CD4-positive, alpha-beta memory T cell (primary cell): ENCODE measurements around the gene DDAH2. TPM values are rescaled to one million over a fixed set of nuclear protein-coding genes. Genes with fewer than 3 reads are reported as not detected.

Experiments
- microRNA-seq: library from miRNA; unstranded; fragments of <30 nt; microRNA quantifications from one replicate; pipeline ENCODE4 v1.2.0, GENCODE V29; 2021; ENCODE audit warnings: borderline replicate concordance, borderline number of aligned reads, borderline microRNAs expressed, mixed read lengths
- polyA plus RNA-seq, 2 donors: library from polyadenylated mRNA; unstranded; fragments of 300-500 nt; fragmentation: Illumina TruSeq; gene quantifications; one replicate each; pipeline ENCODE4 v1.2.3, GENCODE V29; 2021
- total RNA-seq, 2 experiments: library from RNA; stranded (reverse); gene quantifications; one replicate each; pipeline ENCODE4 v1.2.3, GENCODE V29; 2021

Gene DDAH2
- total and polyA plus RNA-seq, 4 experiments from 2014 or later = 5.4 to 19.8 (median 11.9) TPM

Small RNAs within 50 kb of the gene (microRNA-seq; reads per million reads assigned to microRNA genes)
- gene MIR4646 = not detected

Other genes starting within 250 kb of the DDAH2 start
Only the 30 nearest of the 42 such genes appear.
- gene LTA, start 157.0 kb downstream of the DDAH2 start, total RNA-seq = 10 to 100 TPM; 17.3 to 17.5 TPM
- gene LTA, start 157.0 kb downstream of the DDAH2 start, polyA plus RNA-seq = 10 to 100 TPM; 27.7 to 31.1 TPM
- gene TNF, start 153.7 kb downstream of the DDAH2 start, total RNA-seq = 10 to 100 TPM; 25.0 to 28.2 TPM
- 10 to 100 TPM in 1 of 2 donors, 1 to 10 TPM in 1; 3.9 to 10.1 TPM for gene TNF, start 153.7 kb downstream of the DDAH2 start, polyA plus RNA-seq
- gene LTB, start 146.9 kb downstream of the DDAH2 start, total RNA-seq = 100 to 1,000 TPM; 802 to 835 TPM
- gene LTB, start 146.9 kb downstream of the DDAH2 start, polyA plus RNA-seq = 1,000 to 10,000 TPM; 2,431 to 3,276 TPM
- 10 to 100 TPM; 13.6 to 20.3 TPM for gene LST1, start 143.0 kb downstream of the DDAH2 start, total RNA-seq
- 10 to 100 TPM; 30.4 to 34.8 TPM for gene LST1, start 143.0 kb downstream of the DDAH2 start, polyA plus RNA-seq
- 1 to 10 TPM; 3.0 to 4.6 TPM for gene NCR3, start 136.3 kb downstream of the DDAH2 start, total RNA-seq
- 10 to 100 TPM; 28.4 to 28.7 TPM for gene NCR3, start 136.3 kb downstream of the DDAH2 start, polyA plus RNA-seq
- gene AIF1, start 114.1 kb downstream of the DDAH2 start, total RNA-seq = 1 to 10 TPM; 5.2 to 7.4 TPM
- 10 to 100 TPM; 10.8 to 11.0 TPM for gene AIF1, start 114.1 kb downstream of the DDAH2 start, polyA plus RNA-seq
- 100 to 1,000 TPM; 214 to 218 TPM for gene PRRC2A, start 108.6 kb downstream of the DDAH2 start, total RNA-seq
- gene PRRC2A, start 108.6 kb downstream of the DDAH2 start, polyA plus RNA-seq = 10 to 100 TPM in 1 of 2 donors, under 1 TPM in 1; 0.09 to 12.1 TPM
- 100 to 1,000 TPM; 296 to 325 TPM for gene BAG6, start 76.6 kb downstream of the DDAH2 start, total RNA-seq
- gene BAG6, start 76.6 kb downstream of the DDAH2 start, polyA plus RNA-seq = 10 to 100 TPM; 12.0 to 23.1 TPM
- 1 to 10 TPM; 1.3 to 1.5 TPM for gene APOM, start 73.4 kb downstream of the DDAH2 start, total RNA-seq
- gene APOM, start 73.4 kb downstream of the DDAH2 start, polyA plus RNA-seq = 1 to 10 TPM; 4.9 to 5.2 TPM
- 10 to 100 TPM; 37.5 to 39.9 TPM for gene C6orf47, start 68.5 kb downstream of the DDAH2 start, total RNA-seq
- gene C6orf47, start 68.5 kb downstream of the DDAH2 start, polyA plus RNA-seq = 10 to 100 TPM; 15.8 to 29.7 TPM
- 10 to 100 TPM; 25.1 to 25.5 TPM for gene GPANK1, start 64.3 kb downstream of the DDAH2 start, total RNA-seq
- gene GPANK1, start 64.3 kb downstream of the DDAH2 start, polyA plus RNA-seq = 10 to 100 TPM; 16.7 to 19.5 TPM
- gene CSNK2B, start 63.2 kb downstream of the DDAH2 start, total RNA-seq = 100 to 1,000 TPM; 141 to 148 TPM
- 100 to 1,000 TPM; 183 to 232 TPM for gene CSNK2B, start 63.2 kb downstream of the DDAH2 start, polyA plus RNA-seq
- gene LY6G5B, start 59.3 kb downstream of the DDAH2 start, total RNA-seq = 10 to 100 TPM; 39.3 to 39.8 TPM
- gene LY6G5B, start 59.3 kb downstream of the DDAH2 start, polyA plus RNA-seq = under 1 TPM in 1 of 2 donors, not detected in 1; 0.98 TPM
- 1 to 10 TPM; 4.4 to 4.5 TPM for gene LY6G5C, start 48.2 kb downstream of the DDAH2 start, total RNA-seq
- 10 to 100 TPM in 1 of 2 donors, 1 to 10 TPM in 1; 8.9 to 11.8 TPM for gene LY6G5C, start 48.2 kb downstream of the DDAH2 start, polyA plus RNA-seq
- 10 to 100 TPM; 66.0 to 69.2 TPM for gene ABHD16A, start 26.0 kb downstream of the DDAH2 start, total RNA-seq
- 10 to 100 TPM; 35.9 to 46.8 TPM for gene ABHD16A, start 26.0 kb downstream of the DDAH2 start, polyA plus RNA-seq
- gene LY6G6F, start 22.4 kb downstream of the DDAH2 start, total RNA-seq = not detected
- gene LY6G6F, start 22.4 kb downstream of the DDAH2 start, polyA plus RNA-seq = not detected
- gene LY6G6D, start 14.0 kb downstream of the DDAH2 start, total RNA-seq = not detected
- gene LY6G6D, start 14.0 kb downstream of the DDAH2 start, polyA plus RNA-seq = not detected
- not detected for gene LY6G6C, start 7.6 kb downstream of the DDAH2 start, total RNA-seq
- not detected for gene LY6G6C, start 7.6 kb downstream of the DDAH2 start, polyA plus RNA-seq
- not detected for gene MPIG6B, start 5.9 kb downstream of the DDAH2 start, total RNA-seq
- gene MPIG6B, start 5.9 kb downstream of the DDAH2 start, polyA plus RNA-seq = not detected
- 10 to 100 TPM; 91.0 to 98.3 TPM for gene CLIC1, start 7.2 kb upstream of the DDAH2 start, total RNA-seq
- 100 to 1,000 TPM; 462 to 601 TPM for gene CLIC1, start 7.2 kb upstream of the DDAH2 start, polyA plus RNA-seq
- gene MSH5, start 10.7 kb upstream of the DDAH2 start, total RNA-seq = 10 to 100 TPM; 11.4 to 12.1 TPM
- gene MSH5, start 10.7 kb upstream of the DDAH2 start, polyA plus RNA-seq = 1 to 10 TPM in 1 of 2 donors, under 1 TPM in 1; 0.95 to 3.2 TPM
- 1 to 10 TPM; 2.7 to 3.7 TPM for gene SAPCD1, start 33.4 kb upstream of the DDAH2 start, total RNA-seq
- under 1 TPM in 1 of 2 donors, not detected in 1; 0.89 TPM for gene SAPCD1, start 33.4 kb upstream of the DDAH2 start, polyA plus RNA-seq
- gene VWA7, start 48.0 kb upstream of the DDAH2 start, total RNA-seq = 1 to 10 TPM; 1.0 to 1.7 TPM
- gene VWA7, start 48.0 kb upstream of the DDAH2 start, polyA plus RNA-seq = 1 to 10 TPM in 1 of 2 donors, under 1 TPM in 1; 1.00 to 2.5 TPM
- gene VARS1, start 66.5 kb upstream of the DDAH2 start, total RNA-seq = 10 to 100 TPM; 39.6 to 46.8 TPM
- 10 to 100 TPM; 43.4 to 45.9 TPM for gene VARS1, start 66.5 kb upstream of the DDAH2 start, polyA plus RNA-seq
- gene LSM2, start 77.7 kb upstream of the DDAH2 start, total RNA-seq = 10 to 100 TPM; 30.0 to 34.6 TPM
- 10 to 100 TPM; 67.4 to 80.4 TPM for gene LSM2, start 77.7 kb upstream of the DDAH2 start, polyA plus RNA-seq
- gene HSPA1L, start 86.0 kb upstream of the DDAH2 start, total RNA-seq = 1 to 10 TPM; 8.2 to 8.3 TPM
- 1 to 10 TPM; 1.1 to 4.4 TPM for gene HSPA1L, start 86.0 kb upstream of the DDAH2 start, polyA plus RNA-seq
- 10 to 100 TPM; 69.9 to 71.5 TPM for gene HSPA1A, start 86.2 kb upstream of the DDAH2 start, total RNA-seq
- gene HSPA1A, start 86.2 kb upstream of the DDAH2 start, polyA plus RNA-seq = 10 to 100 TPM; 14.6 to 71.9 TPM
- 10 to 100 TPM; 58.0 to 60.8 TPM for gene HSPA1B, start 98.4 kb upstream of the DDAH2 start, total RNA-seq
- gene HSPA1B, start 98.4 kb upstream of the DDAH2 start, polyA plus RNA-seq = 1 to 10 TPM; 1.9 to 5.3 TPM
- gene NEU1, start 133.5 kb upstream of the DDAH2 start, total RNA-seq = 10 to 100 TPM; 19.6 to 21.1 TPM
- 10 to 100 TPM; 22.5 to 23.4 TPM for gene NEU1, start 133.5 kb upstream of the DDAH2 start, polyA plus RNA-seq
- gene SLC44A4, start 149.7 kb upstream of the DDAH2 start, total RNA-seq = not detected
- gene SLC44A4, start 149.7 kb upstream of the DDAH2 start, polyA plus RNA-seq = under 1 TPM in 1 of 2 donors, not detected in 1; 0.11 TPM